H1 (cell line): Measurements from ENCODE around the gene HADH. TPM values are rescaled to one million over a fixed set of nuclear protein-coding genes. Genes with fewer than 3 reads are reported as not detected.

Experiments used
- CTCF ChIA-PET: fragments of 300-600 bp; sonication (Branson Sonifier 250); formaldehyde crosslinking; loops from one replicate; lab custom pipeline; 2021; ENCODE audit not compliant: partially characterized antibody; lab: Charles Lee
- POLR2A ChIA-PET: fragments of 300-600 bp; sonication (Branson Sonifier 250); formaldehyde crosslinking; loops from one replicate; lab custom pipeline; 2021; ENCODE audit warnings: inconsistent platforms; ENCODE audit not compliant: partially characterized antibody; lab: Charles Lee
- DNase-seq, 2 experiments: peaks; one replicate each; pipeline versions ENCODE4 v3.0.0 to v3.0.0-alpha.2; 2010 to 2022; ENCODE audit warnings: low spot score in 2 of 2, low read depth in 1 of 2, mixed read lengths in 1 of 2
- FAIRE-seq: peaks from 2 replicates; lab custom pipeline; 2011; peaks lifted over from hg19 to GRCh38; lab: Jason Lieb, UNC
- H2AFZ ChIP-seq: 2 replicates; pipeline ENCODE4 v1.8.1; 2012; ENCODE audit warnings: low read length, inconsistent platforms
- H2AK5ac ChIP-seq: 2 replicates; pipeline ENCODE4 v1.6.1; 2013; ENCODE audit warnings: low read depth, low read length
- H2BK120ac ChIP-seq: replicated peaks from 2 replicates; pipeline ENCODE3; 2013; ENCODE audit warnings: low read depth, low read length, inconsistent platforms
- H2BK12ac ChIP-seq: 2 replicates; pipeline ENCODE4 v1.6.1; 2013; ENCODE audit warnings: low read depth, low read length
- H2BK15ac ChIP-seq: 2 replicates; pipeline ENCODE4 v1.6.1; 2013; ENCODE audit warnings: low read length
- H2BK20ac ChIP-seq: 2 replicates; pipeline ENCODE4 v1.6.1; 2013; ENCODE audit warnings: low read length
- H2BK5ac ChIP-seq: 2 replicates; pipeline ENCODE4 v1.6.1; 2013; ENCODE audit warnings: low read depth, low read length
- H3K14ac ChIP-seq: 2 replicates; pipeline ENCODE4 v1.6.1; 2013; ENCODE audit warnings: inconsistent platforms; ENCODE audit not compliant: insufficient read length
- H3K18ac ChIP-seq: 2 replicates; pipeline ENCODE4 v1.6.1; 2013; ENCODE audit warnings: low read length; ENCODE audit errors: extremely low read depth
- H3K23ac ChIP-seq: 2 replicates; pipeline ENCODE4 v1.6.1; 2013; ENCODE audit warnings: inconsistent platforms; ENCODE audit not compliant: insufficient read length
- H3K23me2 ChIP-seq: 2 replicates; pipeline ENCODE4 v1.6.1; 2013; ENCODE audit warnings: low read depth, low read length
- H3K27ac ChIP-seq: 2 replicates; pipeline ENCODE4 v1.6.1; 2011; ENCODE audit warnings: low read depth, low read length, inconsistent platforms
- H3K27me3 ChIP-seq, 4 experiments: replicated peaks in 1 of 4; 1 replicate in 1 of 4; 2 replicates in 3 of 4; pipeline versions ENCODE4 v1.6.1 to v1.8.1; 2011 to 2013; ENCODE audit warnings: low read length in 3 of 4, mild to moderate bottlenecking in 3 of 4, inconsistent platforms in 2 of 4, mixed read lengths in 2 of 4, moderate library complexity in 1 of 4; ENCODE audit not compliant: control insufficient read depth in 3 of 4, insufficient read depth in 3 of 4; ENCODE audit errors: extremely low read depth in 1 of 4
- H3K36me3 ChIP-seq, 4 experiments: 2 replicates each; pipeline versions ENCODE4 v1.6.1 to v1.8.1; 2011 to 2013; ENCODE audit warnings: mild to moderate bottlenecking in 4 of 4, low read length in 3 of 4, moderate library complexity in 2 of 4, control low read depth in 1 of 4, inconsistent platforms in 1 of 4; ENCODE audit not compliant: insufficient read depth in 4 of 4, control insufficient read depth in 2 of 4
- H3K4ac ChIP-seq: replicated peaks from 2 replicates; pipeline ENCODE3; 2013; ENCODE audit warnings: low read length, low read depth, mixed read lengths, inconsistent platforms; ENCODE audit not compliant: insufficient read length
- H3K4me1 ChIP-seq, 4 experiments: replicated peaks in 1 of 4; 1 replicate in 1 of 4; 2 replicates in 3 of 4; pipeline versions ENCODE4 v1.6.1 to v1.8.1; 2011 to 2013; ENCODE audit warnings: low read length in 3 of 4, inconsistent platforms in 2 of 4, mixed read lengths in 1 of 4; ENCODE audit not compliant: insufficient read depth in 4 of 4, control insufficient read depth in 3 of 4
- H3K4me2 ChIP-seq, 2 experiments: 2 replicates each; pipeline versions ENCODE4 v1.6.1 to v1.8.1; 2011 to 2013; ENCODE audit warnings: low read depth in 2 of 2, low read length in 2 of 2, control low read depth in 1 of 2, inconsistent platforms in 1 of 2, mild to moderate bottlenecking in 1 of 2; ENCODE audit not compliant: insufficient read depth in 1 of 2
- H3K4me3 ChIP-seq, 4 experiments: fragments of 200-600, 300-600 bp in 1 of 4; sonication (generic), shearing (Covaris generic), sonication (Bioruptor Twin) in 1 of 4; 2 replicates each; pipeline versions ENCODE4 v1.5.1 to v1.8.1; 2011 to 2016; ENCODE audit warnings: low read length in 4 of 4, low read depth in 3 of 4, control low read depth in 2 of 4, inconsistent platforms in 2 of 4, mild to moderate bottlenecking in 2 of 4, mixed read lengths in 1 of 4, moderate library complexity in 1 of 4; ENCODE audit not compliant: insufficient read depth in 2 of 4; ENCODE audit errors: extremely low read depth in 1 of 4
- H3K56ac ChIP-seq: replicated peaks from 2 replicates; pipeline ENCODE3; 2013; ENCODE audit warnings: low read depth, mild to moderate bottlenecking, mixed read lengths, low read length, inconsistent platforms; ENCODE audit not compliant: insufficient read length
- H3K79me1 ChIP-seq: 2 replicates; pipeline ENCODE4 v1.6.1; 2013; ENCODE audit warnings: low read depth, low read length, control low read depth
- H3K79me2 ChIP-seq, 2 experiments: 2 replicates each; pipeline versions ENCODE4 v1.6.1 to v1.8.1; 2012 to 2013; ENCODE audit warnings: low read length in 2 of 2, mild to moderate bottlenecking in 2 of 2, inconsistent platforms in 1 of 2; ENCODE audit not compliant: insufficient read depth in 2 of 2, control insufficient read depth in 1 of 2
- H3K9ac ChIP-seq, 4 experiments: replicated peaks in 1 of 4; 1 replicate in 1 of 4; 2 replicates in 3 of 4; pipeline versions ENCODE4 v1.6.1 to v1.8.1; 2011 to 2013; ENCODE audit warnings: low read depth in 3 of 4, low read length in 3 of 4, control low read depth in 2 of 4, mild to moderate bottlenecking in 2 of 4, moderate library complexity in 2 of 4, inconsistent platforms in 1 of 4; ENCODE audit errors: extremely low read depth in 1 of 4
- H3K9me3 ChIP-seq, 2 experiments: 2 replicates each; pipeline versions ENCODE4 v1.6.1 to v1.8.1; 2012 to 2013; ENCODE audit warnings: mild to moderate bottlenecking in 2 of 2, moderate library complexity in 2 of 2, control low read depth in 1 of 2, inconsistent platforms in 1 of 2, low read depth in 1 of 2, low read length in 1 of 2, mixed read lengths in 1 of 2; ENCODE audit not compliant: insufficient read depth in 2 of 2
- H4K20me1 ChIP-seq, 2 experiments: replicated peaks in 1 of 2; 2 replicates each; pipeline versions ENCODE3 to v1.8.1; 2011 to 2013; ENCODE audit warnings: inconsistent platforms in 2 of 2, low read length in 2 of 2, mild to moderate bottlenecking in 1 of 2; ENCODE audit not compliant: insufficient read depth in 2 of 2, control insufficient read depth in 1 of 2
- H4K5ac ChIP-seq: 2 replicates; pipeline ENCODE4 v1.6.1; 2013; ENCODE audit warnings: low read length, low read depth, mixed read lengths, inconsistent platforms; ENCODE audit not compliant: insufficient read length
- H4K8ac ChIP-seq: 2 replicates; pipeline ENCODE4 v1.8.0; 2013; ENCODE audit warnings: mild to moderate bottlenecking, moderate library complexity, low read length, inconsistent platforms; ENCODE audit not compliant: insufficient read depth; ENCODE audit errors: extremely low read depth
- H4K91ac ChIP-seq: replicated peaks from 2 replicates; pipeline ENCODE3; 2013; ENCODE audit warnings: low read length, mixed read lengths, inconsistent platforms; ENCODE audit not compliant: insufficient read length
- ATF2 ChIP-seq: IDR thresholded peaks from 2 replicates; pipeline ENCODE4 v1.6.1; 2012; ENCODE audit warnings: low read length, inconsistent platforms
- BCL11A ChIP-seq, 2 experiments: IDR thresholded peaks; one replicate each; pipeline ENCODE4 v1.6.1; 2011; ENCODE audit warnings: low read depth in 2 of 2, low read length in 2 of 2, mild to moderate bottlenecking in 2 of 2
- CEBPB ChIP-seq: IDR thresholded peaks from 2 replicates; pipeline ENCODE4 v1.6.1; 2012; ENCODE audit warnings: low read depth, low read length
- GTF2F1 ChIP-seq: IDR thresholded peaks from 2 replicates; pipeline ENCODE4 v1.6.1; 2012; ENCODE audit warnings: low read depth, low read length, improper control_type of control experiment, borderline replicate concordance
- KDM4A ChIP-seq: IDR thresholded peaks from one replicate; pipeline ENCODE4 v1.7.1; 2012; ENCODE audit warnings: low read depth, mild to moderate bottlenecking, moderate library complexity, low read length, inconsistent platforms; ENCODE audit not compliant: severe bottlenecking
- SIRT6 ChIP-seq: IDR thresholded peaks from one replicate; pipeline ENCODE4 v1.7.1; 2012; ENCODE audit warnings: low read length, inconsistent platforms
- SP4 ChIP-seq: IDR thresholded peaks from 2 replicates; pipeline ENCODE4 v1.6.1; 2012; ENCODE audit warnings: low read length, inconsistent platforms
- TAF1 ChIP-seq: IDR thresholded peaks from 2 replicates; pipeline ENCODE4 v1.6.1; 2011; ENCODE audit warnings: mild to moderate bottlenecking, low read depth, low read length
- WGBS, 2 experiments: shearing (Covaris generic) in 1 of 2; methylation state at CpG; one replicate each; pipeline versions ENCODE4 v1.1.6 to v1.1.7; 2013 to 2015; ENCODE audit warnings: low lambda C conversion rate in 2 of 2, mixed read lengths in 2 of 2, inconsistent platforms in 1 of 2, low coverage in 1 of 2, missing lambda C conversion rate in 1 of 2; ENCODE audit not compliant: insufficient replicate concordance in 2 of 2, insufficient coverage in 1 of 2, insufficient read length in 1 of 2; ENCODE audit errors: extremely low coverage in 1 of 2, missing lambda C conversion rate in 1 of 2; 5-methylcytosine and 5-hydroxymethylcytosine counted together
- polyA plus RNA-seq, 7 experiments: library from polyadenylated mRNA; depleted of rRNA in 3 of 7; stranded (reverse) in 5 of 7; unstranded in 2 of 7; fragments of >200 nt in 5 of 7; fragments of 200-250 nt in 2 of 7; gene quantifications; 1 replicate in 5 of 7; 2 replicates in 1 of 7; 4 replicates in 1 of 7; pipeline versions ENCODE4 v1.2.1 to v1.2.3, GENCODE V29; 2011 to 2013; ENCODE audit warnings: missing spikeins in 2 of 7, mixed read lengths in 2 of 7
- total RNA-seq: library from RNA; stranded (reverse); fragmentation: NEBNext Ultra II Directional; extraction: Animal tissue kit (Norgen Biotek cat#: 25700); gene quantifications from 2 replicates; pipeline ENCODE4 v1.2.1, GENCODE V29; 2021

HADH gene
- total and polyA plus RNA-seq, 2 of the 8 experiments (the other 6 are each of a cell fraction or from before 2014, with no cell fraction given) = 47.5 to 54.4 TPM

DNA sequence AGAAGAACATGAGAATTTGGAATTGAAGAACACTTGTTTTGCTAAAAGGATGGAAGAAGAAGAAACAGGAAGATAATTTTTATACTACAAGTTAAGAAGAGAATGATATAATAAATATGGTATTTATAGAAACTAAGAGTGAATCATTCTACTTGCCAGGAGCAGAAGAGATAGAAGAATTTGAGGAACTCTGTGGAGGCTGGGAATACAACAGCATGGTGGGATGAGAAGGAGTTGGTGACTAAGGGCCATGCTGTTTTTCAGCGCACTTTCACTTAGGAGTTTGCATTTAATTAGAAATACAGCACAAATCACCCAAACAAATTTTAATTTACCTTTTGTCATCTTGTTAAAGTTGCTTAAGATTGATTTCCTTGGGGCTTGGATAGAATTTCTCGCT lies 20.5 kb downstream of the HADH start:
- H3K79me1 ChIP-seq = peaks cover 3% of the 10 kb centered on the region; the same call in 1 of the 2 replicates
- FAIRE-seq = no peak
- H2AK5ac ChIP-seq = no peak overlapping the region
- H2BK120ac ChIP-seq = no peak overlapping the region
- no peak overlapping the region for H3K4ac ChIP-seq
- no peak overlapping the region for H4K5ac ChIP-seq
- H2AFZ ChIP-seq = no peak overlapping the region
- H2BK20ac ChIP-seq = no peak overlapping the region
- H2BK15ac ChIP-seq = no peak overlapping the region
- no peaks in the 10 kb centered on the region for H3K9me3 ChIP-seq
- no peak overlapping the region for H2BK5ac ChIP-seq
- ChIA-PET CTCF (no interaction called here), POLR2A (interaction anchor here (0.7 kb wide), 1 partner anchor 17 kb away, joined by 5 read pairs; no protein-coding TSS in a partner anchor)
- H3K23me2 ChIP-seq = no peaks in the 10 kb centered on the region
- peaks cover 0 to 14% of the 10 kb centered on the region in 2 experiments; a peak in 2 of 4 replicates for H3K79me2 ChIP-seq
- no peaks in the 10 kb centered on the region for H3K27me3 ChIP-seq
- peaks cover 0 to under 1% (median 0%) of the 10 kb centered on the region in 4 experiments; a peak in 1 of 7 replicates for H3K4me1 ChIP-seq
- peaks cover 0 to 19% (median 8%) of the 10 kb centered on the region in 4 experiments; a peak in 3 of 8 replicates for H3K36me3 ChIP-seq
- no peak overlapping the region for H3K14ac ChIP-seq
- TF ChIP-seq GTF2F1 (no peak), KDM4A (no peak), ATF2 (no peak), SP4 (no peak), CEBPB (no peak), TAF1 (no peak), BCL11A (IDR thresholded peaks at IDR 0.05; ENCODE audit: low read depth in 2 of 2, low read length in 2 of 2) (no peak), SIRT6 (no peak)
- H4K20me1 ChIP-seq = no peaks in the 10 kb centered on the region
- 85% methylated on average over 2 of the region's 2 CpGs; no CpG with 5 or more reads in 1 of the 2 experiments for WGBS, 2 experiments
- no peak overlapping the region for H4K91ac ChIP-seq
- no peak for DNase-seq
- no peak overlapping the region for H3K23ac ChIP-seq
- H4K8ac ChIP-seq = no peak overlapping the region
- no peak overlapping the region for H3K27ac ChIP-seq
- no peak overlapping the region for H2BK12ac ChIP-seq
- no peak overlapping the region for H3K4me2 ChIP-seq
- H3K9ac ChIP-seq = no peak overlapping the region
- no peak overlapping the region for H3K56ac ChIP-seq
- no peak overlapping the region for H3K18ac ChIP-seq
- H3K4me3 ChIP-seq = no peak overlapping the region
